ENCODE results near the gene PMPCA.

The PMPCA gene, protein sequence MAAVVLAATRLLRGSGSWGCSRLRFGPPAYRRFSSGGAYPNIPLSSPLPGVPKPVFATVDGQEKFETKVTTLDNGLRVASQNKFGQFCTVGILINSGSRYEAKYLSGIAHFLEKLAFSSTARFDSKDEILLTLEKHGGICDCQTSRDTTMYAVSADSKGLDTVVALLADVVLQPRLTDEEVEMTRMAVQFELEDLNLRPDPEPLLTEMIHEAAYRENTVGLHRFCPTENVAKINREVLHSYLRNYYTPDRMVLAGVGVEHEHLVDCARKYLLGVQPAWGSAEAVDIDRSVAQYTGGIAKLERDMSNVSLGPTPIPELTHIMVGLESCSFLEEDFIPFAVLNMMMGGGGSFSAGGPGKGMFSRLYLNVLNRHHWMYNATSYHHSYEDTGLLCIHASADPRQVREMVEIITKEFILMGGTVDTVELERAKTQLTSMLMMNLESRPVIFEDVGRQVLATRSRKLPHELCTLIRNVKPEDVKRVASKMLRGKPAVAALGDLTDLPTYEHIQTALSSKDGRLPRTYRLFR

DNA sequence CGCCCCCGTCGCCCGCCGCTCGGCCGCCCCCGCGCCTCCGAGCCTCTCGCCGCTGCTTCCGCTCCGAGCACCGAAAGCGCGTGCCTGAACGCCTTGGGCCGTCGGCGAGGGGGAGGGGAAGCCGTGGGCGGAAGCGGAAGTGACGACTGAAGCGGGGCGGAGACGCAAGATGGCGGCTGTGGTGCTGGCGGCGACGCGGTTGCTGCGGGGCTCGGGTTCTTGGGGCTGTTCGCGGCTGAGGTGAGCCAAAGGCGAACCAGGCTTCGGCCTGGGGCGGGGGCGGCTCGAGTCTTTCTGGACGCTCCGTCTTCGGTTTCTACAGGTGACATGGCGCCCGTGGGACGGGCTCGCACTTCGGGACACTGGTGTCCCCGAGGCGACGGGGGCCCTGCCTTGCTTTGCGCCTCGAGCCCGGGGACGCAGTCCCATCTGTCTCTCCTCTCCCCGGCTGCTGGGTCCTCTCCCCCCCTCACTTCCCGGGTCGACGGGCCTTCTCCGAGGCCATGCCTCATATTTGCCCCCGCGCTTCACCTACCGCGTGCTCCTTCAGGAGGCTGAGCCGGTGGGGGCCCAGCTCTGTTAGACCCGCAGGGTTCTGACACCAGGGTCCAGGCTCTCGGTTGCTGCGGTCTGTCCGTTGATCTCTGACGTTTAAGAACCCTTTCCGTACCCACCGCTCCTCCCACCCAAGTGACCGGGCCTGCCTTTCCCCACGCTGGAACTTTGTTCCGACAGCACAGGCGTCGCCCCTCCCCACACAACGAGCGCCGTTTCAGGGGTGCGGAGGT is at the start of gene PMPCA, which contains the start of gene ENTR1:
TSS of gene PMPCA (plus strand) at position 159 of the 788 bp plus-strand sequence. CDS start at position 170, 11 bp downstream.
TSS of gene ENTR1 (minus strand) at position 115 of the 788 bp plus-strand sequence. CDS start 217 bp downstream, outside the sequence.
- peak; percentile 90 for DNase-seq

DNA sequence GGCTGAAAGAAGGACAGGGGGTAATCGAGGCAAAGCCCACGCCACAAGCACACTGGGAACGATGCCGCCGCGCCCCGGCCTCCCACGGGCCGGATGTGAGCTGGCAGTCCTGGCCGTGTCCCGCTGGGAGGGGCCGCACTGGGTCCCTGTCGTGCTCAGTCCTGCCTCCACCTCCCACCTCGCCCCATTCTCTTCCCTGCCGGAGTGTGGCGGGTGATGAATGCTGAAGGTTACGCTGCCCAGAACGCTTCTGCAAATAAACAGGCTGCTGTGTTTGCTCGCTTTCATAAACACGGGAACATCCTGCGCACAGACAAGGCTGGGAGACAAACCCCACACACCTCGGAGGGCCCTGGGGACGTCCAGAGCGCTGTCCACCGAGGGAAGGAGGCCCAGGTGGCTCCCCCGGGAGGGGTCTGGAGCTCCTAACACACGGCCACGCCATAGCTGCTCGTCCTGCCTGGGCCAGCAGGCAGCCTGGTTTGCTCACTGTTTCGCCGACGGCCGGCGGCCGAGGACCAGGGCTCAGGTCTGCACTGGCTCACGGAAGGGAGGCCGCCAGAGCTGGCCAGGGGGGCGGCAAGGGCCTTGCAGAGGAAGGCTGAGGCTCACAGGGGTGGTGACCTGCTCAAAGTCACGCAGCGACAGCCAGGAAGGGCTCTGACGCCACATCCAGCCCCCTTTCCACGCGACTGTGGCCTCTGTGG is 49.3 kb upstream of the PMPCA start:
- no peak for DNase-seq

DNA sequence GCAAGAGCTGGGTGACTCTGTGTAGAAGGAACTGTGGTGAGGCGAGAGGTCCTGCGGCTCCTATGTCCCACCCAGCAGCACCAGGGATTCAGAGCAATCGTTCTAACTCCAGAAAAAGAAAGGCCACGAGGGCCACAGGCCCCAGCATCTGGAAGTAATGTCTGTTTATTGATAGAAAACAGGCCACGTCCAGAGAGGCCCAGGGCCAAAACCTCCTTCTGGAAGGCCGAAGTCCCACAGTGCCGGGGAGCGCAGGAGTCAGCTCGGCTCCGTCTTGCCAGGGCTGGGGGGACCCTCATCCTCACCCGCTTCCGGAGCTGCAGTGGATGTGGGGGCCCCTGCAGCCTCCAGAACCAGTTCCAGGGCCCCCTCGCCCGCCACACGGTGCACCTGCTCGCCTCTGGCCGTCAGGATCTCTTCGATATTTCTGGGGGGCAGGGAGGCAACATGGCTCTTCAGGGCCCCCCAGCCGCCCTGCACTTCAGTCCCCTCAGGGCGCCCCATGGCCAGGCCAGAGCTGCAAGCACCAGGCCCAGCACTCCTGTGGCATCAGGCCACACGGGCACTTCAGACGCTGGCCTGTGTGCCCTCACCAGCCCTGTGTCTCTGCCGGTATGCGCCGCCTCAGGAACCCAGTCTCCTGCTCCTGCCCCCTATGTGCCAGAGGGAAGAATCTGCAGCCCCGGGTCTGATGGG is 48.6 kb upstream of the PMPCA start:
- DNase-seq, result no peak

DNA sequence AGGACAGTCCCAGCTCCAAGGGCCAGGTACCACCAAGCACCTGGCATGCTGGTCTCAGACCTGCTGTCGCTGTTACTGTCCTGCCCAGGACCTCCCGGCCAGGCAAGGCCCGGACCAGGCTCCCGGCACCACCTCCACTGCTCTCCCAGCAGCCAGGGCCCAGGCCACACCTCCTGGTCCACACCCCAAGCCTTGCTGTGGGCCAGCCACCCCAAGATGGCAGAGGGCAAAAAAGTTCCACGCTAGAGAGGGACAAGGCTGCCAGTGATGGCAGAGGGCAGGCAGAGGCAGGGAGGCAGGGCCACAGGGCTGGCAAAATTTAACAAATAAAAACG is 48.0 kb upstream of the PMPCA start:
- DNase-seq, result peak; percentile 9

DNA sequence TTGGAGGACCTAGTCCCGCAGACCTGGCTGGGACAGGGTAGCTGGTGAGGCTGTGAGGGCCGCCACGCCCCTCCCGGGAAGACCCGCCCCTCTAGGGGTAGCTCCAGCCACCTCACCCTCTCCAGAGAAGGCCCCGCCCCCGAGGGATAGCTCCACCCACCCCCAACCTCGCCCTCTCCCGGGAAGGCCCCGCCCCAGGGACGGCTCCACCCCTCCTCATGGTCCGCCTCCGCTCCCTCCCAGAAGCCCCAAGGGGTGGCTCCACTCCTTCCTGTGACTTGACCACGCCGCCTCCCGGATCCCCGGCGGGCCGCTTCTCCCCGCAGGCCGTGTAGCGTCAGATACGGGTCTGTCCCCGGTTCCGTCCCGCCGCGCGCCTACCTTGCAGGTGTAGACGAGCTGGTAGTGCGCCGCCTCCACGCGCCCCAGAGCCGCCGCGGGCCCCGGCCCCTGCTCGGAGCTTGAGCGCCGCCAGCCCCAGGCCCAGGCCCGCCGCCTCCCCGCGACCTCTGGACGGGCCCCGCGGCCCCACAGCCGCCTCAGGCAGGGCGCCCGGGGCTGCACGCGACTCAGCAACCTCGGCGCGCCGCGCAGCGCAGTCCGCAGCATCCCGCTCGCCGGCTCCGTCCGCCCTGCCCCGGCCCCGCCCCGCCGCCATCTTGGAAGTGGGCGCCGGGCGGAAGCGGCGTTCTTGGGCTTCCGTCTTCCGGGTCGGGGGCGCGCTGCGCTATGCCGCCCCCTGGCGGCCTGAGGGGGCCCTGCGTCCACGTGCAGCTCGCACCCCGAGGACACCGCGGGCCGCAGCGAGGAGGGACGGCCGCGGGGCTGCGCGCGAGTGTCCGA is 47.1 kb upstream of the PMPCA start, which contains the start of gene DNLZ:
TSS of gene DNLZ (minus strand) at position 639 of the 843 bp plus-strand sequence. CDS start at position 609, 30 bp downstream.
- peak; percentile 93 for DNase-seq

DNA sequence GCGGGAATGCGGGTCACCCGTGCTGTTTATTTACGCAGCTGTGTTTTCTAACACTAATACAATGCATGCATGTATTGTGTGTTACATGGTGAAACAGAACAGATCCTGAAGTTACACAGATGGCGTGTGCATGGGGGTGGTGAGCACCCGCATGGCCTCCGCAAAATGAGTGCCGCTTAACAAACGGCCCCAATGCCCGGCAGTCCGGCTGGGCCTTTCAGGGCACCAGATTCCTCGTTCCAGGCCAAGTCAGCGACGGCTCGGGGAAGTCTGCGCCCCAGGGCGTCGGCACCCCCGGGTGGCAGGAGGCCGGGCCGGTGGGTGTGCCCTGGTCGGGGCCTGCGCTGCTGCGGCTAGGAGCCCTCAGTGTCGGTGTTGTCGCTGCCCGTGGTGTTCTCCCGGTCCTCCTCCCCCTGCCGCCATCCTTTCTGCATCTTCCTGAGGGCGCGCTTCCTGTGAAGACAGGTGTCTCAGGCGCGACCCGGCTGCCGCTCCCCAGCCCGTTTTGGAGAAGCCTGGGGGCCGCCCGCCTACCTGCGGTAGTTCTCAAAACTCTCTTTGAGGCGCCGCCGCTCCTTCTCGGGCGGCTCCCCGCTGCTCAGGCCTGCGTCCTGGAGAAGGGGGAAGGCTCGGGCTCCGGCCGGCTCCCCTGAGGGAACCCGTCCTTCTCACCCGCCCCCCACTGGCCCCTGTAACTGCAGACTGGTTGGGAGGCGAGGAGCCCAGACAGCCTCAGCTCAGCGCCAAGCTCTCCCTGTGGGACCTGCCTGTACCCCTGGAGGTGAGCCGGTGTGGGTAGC is 46.3 kb upstream of the PMPCA start:
- DNase-seq, result no peak

DNA sequence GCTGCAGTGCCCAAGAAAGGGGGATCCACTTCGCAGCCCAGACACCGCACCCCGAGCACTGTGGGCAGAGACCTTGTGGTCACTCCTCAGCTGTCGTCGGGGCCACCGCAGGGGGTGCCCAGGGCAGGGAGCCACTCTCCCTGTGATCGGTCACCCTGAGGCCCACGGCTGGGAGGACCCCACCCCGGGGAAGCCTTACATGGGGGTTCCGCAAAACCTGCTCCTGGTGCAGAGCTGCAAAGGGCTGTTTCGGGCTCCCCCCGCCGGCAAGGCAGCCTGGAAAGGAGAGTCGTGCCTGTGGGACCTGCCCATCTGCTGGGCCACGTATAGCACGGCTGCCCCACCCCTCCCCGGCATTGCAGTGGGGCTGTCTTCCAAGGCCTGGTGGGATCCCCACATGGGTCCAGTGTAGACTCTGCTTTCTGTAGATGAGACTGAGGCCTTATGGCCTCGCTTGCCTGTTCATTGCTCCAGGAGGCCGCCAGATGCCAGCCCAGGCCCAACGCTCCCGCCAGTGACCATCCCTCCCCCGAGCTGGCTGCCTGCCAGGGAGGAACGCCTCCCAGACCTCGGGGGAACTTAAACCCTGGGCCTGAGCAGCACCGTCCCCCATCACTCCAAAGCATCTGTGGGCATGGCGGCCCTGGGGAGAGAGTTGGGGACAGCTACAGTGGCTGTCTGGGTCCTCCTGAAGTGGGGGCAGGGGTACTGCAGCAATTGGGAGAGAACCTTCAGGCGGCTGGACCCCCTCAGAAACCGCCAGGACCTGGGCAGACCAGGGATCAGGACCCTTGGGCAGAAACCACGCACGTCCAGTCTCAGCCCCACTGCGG is 45.3 kb upstream of the PMPCA start:
- peak; percentile 29 for DNase-seq

DNA sequence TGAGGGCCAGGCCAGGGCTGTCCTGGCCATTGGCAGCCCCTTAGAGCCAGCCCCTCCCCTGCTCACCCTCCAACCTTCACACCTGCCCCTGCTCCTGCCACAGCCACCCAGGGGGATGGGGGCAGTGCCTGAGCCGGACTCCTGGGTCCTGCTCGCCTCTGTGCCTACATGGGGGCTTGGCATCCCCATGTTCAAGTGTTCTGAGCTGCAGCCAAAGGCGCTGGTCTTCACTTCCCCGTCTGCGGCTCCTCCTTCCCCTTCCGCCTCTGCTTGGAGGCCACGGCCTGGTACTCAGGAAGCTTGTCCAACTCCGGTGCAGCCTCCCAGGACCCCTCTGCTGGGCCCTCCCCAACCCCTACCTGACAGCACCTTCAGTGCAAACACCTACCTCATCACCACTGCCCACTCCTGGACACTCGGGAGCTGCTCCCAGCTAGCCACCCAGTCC is 44.7 kb upstream of the PMPCA start:
- DNase-seq, result no peak

DNA sequence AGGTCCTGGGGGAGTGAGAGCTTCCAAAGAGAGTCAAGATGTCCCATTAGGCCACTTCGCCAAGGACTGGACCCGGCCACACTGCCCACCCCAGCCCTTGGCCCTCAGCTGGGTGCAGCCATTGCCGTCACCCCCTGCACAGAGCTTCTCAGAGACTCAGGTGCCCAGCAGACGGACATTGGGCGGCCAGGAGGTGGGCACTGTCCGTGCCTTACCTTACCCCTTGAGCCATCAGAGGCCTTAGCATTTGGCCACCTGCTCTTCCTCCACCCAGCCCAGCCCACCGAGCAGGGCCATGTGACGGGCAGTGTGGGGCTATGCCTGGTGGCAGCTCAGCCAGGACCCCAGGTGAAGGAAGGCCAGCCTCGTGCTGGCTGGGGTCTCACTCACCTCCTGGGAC is 43.6 kb upstream of the PMPCA start:
- no peak for DNase-seq

DNA sequence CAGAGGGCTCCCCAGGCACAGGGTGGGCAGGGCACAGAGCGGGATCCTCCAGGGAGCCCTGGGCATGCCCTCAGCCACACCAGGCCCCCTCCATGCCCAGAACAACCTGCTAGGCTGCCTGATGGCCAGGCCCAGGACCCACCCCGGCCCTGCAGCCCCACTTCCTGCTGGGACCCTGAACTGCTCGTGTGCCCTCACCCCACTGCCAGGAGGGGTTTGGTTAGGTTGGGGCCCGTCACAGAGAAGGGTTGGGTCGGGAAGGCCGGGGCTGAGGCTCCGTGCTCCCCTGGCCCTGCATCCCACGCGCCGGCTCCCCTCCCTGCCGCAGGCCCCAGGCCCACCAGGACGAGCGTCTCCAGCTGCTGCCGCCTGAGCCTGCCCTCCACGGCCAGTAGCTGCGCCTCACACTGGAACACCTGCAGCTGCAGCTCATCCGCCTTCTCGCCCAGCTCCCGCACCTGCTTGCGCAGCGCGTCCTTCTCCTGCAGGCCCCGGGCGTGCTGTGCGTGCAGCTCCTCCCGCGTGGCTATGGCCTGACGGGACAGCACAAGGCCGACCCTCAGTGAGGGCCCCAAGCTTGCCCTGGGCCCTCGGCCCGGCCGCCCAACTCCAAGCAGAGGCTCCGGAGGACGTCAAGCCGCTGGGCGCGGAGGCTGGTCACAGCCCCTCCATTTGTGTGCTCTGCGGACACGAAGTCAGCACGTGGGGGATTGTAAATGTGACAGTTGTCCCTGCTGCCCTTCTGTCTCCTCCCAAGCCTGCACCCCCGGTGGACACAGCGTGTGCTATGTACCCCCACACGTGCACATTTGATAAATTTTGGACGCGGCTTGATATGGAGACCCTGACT is 42.9 kb upstream of the PMPCA start:
- no peak for DNase-seq

DNA sequence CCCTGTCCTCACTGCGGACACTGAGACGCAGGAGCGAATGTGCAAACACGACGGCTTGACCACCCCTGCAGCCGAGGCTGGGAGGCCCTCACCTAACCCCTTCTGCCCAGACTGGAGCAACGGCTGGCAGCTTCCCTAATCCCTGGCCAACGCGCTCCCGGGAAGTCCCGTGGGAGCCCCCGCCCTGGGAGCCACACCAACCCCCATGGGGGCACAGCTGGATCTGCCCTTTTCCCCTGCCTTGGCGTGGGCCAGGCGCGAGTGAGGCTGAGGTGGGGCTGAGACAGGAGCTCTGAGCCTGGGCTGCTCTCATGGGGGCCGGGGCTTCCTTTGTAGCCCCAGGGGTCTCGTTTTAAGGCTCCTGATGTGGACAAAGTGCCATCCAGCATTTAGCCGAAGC is 42.3 kb upstream of the PMPCA start:
- no peak for DNase-seq

DNA sequence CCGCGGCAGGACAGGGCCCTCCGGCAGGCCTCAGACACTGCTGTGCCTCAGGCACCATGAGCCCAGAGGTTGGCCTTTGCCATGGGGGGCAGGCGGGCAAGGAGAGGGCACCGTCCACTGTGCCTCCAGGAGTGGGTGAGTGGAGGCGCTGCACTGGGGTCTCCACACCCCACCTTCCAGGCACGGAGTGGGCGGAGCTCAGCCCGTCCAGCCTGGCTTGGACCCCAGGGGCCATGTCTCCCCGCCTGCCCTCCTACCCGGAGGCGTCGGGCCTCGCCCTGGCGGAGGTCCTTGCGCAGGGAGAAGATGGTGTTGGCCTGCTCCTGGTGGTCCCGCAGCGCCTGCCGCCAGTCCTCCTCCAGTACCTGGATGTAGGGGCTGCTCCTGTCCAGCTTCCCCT is 40.4 kb upstream of the PMPCA start:
- DNase-seq, result no peak

DNA sequence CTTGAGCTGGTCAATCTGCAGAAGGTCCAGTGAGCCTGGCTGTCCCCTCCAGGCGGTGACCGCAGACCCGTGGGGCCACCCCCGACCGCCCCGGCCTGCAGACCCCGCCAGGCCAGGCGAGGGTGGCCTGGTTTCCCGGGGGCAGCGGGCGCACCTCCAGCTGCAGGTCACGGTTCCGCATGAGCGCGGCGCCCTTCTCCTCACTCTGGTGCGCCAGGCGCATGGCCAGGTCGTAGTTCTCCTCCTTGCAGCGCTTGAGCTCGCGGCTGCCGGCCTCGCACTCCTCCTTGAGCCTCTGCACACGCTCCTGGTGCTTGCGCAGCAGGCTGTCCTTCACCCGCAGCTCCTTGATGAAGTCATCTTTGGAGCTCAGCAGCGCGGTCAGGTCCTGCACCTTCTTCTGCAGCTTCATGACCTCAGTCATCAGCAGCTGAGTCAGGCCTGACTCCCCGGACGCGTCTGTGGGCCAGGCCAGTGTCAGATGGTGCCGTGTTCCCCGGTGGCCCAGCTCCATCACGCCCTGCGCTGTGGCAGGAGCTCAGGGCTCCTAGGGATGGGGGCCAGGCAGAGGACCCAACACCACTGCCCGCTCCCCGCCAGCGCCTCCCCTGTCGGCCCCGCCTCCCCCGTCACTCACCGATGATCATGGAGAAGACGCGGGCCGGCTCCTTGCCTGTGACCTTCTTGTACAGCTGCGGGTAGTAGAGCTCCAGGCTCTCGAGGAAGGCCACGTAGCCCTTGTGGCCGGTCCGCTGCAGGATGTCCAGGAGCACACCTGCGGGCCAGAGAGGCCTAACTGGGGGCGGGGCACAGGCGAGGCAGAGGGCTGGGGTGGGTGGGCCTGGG is 39.5 kb upstream of the PMPCA start:
- no peak for DNase-seq

DNA sequence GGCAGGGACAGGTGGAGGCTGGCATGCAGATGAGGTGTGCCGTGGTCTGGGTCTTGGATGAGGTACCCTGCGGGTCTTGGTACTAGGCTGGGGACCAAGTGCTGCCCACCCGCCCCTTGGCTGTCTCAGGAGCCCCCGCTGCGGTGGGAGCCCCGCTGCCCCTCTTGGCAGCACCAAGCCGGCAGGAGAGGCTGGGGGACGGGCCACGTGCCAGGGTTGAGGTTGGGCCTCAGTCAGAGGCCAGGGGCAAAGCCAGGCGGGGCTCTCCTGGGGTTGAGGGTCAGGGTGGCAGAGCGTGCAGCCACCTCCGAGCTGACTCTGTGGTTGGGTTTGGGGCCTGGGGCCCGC is 39.0 kb upstream of the PMPCA start:
- no peak for DNase-seq

DNA sequence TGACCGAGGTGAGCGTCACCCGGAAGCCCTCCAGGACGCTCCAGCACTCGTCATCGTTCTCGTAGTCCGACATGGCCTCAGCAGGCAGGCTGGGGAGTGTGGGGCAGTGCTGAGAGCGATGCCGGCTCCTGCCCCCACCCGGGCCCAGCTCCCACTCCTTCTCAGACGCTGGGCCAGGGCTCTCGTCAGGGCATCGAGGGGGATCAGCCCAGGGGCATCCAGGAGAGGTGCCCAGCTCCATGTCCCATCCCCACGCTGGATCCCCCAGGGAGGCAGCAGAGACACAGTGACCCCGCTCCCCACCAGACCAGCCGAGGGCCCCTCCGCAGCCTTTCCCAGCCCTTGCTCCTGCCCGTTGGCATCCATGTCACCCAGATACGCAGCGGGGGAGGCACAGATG is 38.5 kb upstream of the PMPCA start:
- no peak for DNase-seq

DNA sequence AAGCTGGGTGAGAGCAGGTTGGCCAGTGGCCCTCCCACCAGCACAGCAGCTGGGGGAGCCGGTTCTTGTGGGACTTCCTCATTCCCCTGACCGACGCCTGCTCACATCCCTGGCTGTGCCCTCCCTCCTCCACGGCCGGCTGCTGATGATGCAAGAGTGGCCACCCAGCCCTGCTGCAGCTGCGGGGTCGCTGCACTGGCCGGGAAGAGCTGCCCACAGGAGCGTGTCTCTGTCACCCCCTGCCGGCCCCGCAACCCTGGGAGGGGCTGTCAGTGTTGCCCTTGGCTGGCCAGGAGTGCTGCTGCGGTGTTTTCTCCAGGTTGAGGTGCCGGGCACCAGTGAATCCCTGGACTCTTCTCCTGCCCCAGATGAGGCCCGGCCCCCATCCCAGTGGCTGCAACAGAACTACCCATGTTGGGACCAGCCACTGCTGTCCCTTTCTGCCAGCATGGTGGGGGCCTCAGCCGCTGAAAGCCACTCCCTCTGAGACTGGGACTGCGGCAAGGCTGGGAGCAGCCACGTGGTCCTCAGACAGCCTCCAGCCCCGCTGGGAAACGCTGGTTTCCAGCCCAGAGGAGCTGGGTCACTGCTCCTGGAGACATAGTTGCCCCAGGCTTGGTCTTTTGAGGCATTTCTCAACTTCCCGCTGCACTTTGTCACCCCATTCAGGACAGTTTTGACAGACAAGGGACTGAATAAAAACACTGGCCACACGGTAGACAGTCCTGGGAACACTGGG is 37.7 kb upstream of the PMPCA start:
- DNase-seq, result peak; percentile 48

Measured in hematopoietic multipotent progenitor cell treated with erythropoietin and hydrocortisone succinate and interleukin-3 and kit ligand, for 8 days (in vitro differentiated cells).